GM12878 (cell line): ENCODE measurements around the gene TNNC2.

Experiments used
- CTCF ChIP-seq, 3 experiments: IDR thresholded peaks in 2 of 3; conservative IDR thresholded peaks in 1 of 3; 2 replicates each; pipeline ENCODE4 v1.5.1; 2011; ENCODE audit warnings: low read depth in 3 of 3, low read length in 3 of 3, mild to moderate bottlenecking in 3 of 3, control low read depth in 2 of 3, moderate library complexity in 2 of 3, inconsistent platforms in 1 of 3, mixed read lengths in 1 of 3; ENCODE audit not compliant: control insufficient read depth in 2 of 3, insufficient read depth in 1 of 3; ENCODE audit errors: extremely low read depth in 1 of 3
- TF ChIP-seq, protein P1 (sequence below): IDR thresholded peaks from 2 replicates; pipeline ENCODE4 v1.6.1; 2012; ENCODE audit warnings: low read depth, low read length, improper control_type of control experiment
- TF ChIP-seq, protein P2 (sequence below): IDR thresholded peaks from 2 replicates; pipeline ENCODE4 v1.6.1; 2012; ENCODE audit warnings: low read depth, low read length, improper control_type of control experiment

GRCh38 chr20:45827030-45827652, at the start of gene TNNC2:
- TF ChIP-seq, protein P1, sequence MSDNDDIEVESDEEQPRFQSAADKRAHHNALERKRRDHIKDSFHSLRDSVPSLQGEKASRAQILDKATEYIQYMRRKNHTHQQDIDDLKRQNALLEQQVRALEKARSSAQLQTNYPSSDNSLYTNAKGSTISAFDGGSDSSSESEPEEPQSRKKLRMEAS, result no peak
- no peak for TF ChIP-seq CTCF (IDR thresholded peaks at IDR 0.05 in 2 of 3, conservative IDR thresholded peaks at IDR 0.05 in 1 of 3; ENCODE audit: control insufficient read depth in 2 of 3, extremely low read depth in 1 of 3, insufficient read depth in 1 of 3, low read depth in 3 of 3, low read length in 3 of 3)
- TF ChIP-seq, protein P2, sequence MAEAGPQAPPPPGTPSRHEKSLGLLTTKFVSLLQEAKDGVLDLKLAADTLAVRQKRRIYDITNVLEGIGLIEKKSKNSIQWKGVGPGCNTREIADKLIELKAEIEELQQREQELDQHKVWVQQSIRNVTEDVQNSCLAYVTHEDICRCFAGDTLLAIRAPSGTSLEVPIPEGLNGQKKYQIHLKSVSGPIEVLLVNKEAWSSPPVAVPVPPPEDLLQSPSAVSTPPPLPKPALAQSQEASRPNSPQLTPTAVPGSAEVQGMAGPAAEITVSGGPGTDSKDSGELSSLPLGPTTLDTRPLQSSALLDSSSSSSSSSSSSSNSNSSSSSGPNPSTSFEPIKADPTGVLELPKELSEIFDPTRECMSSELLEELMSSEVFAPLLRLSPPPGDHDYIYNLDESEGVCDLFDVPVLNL, result no peak
